ENCODE measurements around the gene GRIA1. TPM values are rescaled to one million over a fixed set of nuclear protein-coding genes. Genes with fewer than 3 reads are reported as not detected.

The GRIA1 gene
- total RNA-seq, 3 donors from 2014 or later = 0.33 to 0.88 TPM; not detected in 1

DNA sequence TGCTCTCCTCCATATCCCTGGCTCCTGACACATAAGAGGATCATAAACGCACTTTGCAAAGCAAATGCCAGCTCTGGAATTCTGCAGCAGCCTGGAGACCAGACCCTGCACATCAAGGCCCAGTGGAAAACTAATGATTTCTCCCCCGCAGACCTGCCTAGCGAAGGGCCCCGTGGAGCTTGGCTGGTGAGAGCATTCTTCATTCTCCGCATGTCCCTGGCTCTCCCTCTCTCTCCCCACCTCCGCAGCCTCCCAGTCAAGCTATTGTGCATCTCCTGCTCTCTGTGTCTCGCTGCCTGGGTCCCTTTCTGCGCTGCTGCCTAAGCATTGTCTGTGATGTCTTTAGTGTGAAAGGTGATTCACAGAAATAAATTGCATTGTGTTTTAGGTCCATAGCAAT lies 46.7 kb downstream of the GRIA1 start:
- H3K9me3 ChIP-seq = no peaks in the 10 kb centered on the region
- no peak overlapping the region for H3K27ac ChIP-seq
- DNase-seq (ENCODE audit: low spot score in 2 of 2) = no peak
- intact Hi-C loops (cut with DNase I; ENCODE audit: low total_unique reads) = no loop called here
- no peak overlapping the region for H3K4me3 ChIP-seq
- no peaks in the 10 kb centered on the region for H3K4me1 ChIP-seq
- no peaks in the 10 kb centered on the region for H3K36me3 ChIP-seq
- no peaks in the 10 kb centered on the region for H3K27me3 ChIP-seq
- no peak for TF ChIP-seq CTCF (IDR thresholded peaks at IDR 0.05)
- no peak for TF ChIP-seq POLR2AphosphoS5 (IDR thresholded peaks at IDR 0.05)
- no peak for TF ChIP-seq POLR2A (IDR thresholded peaks at IDR 0.05)

DNA sequence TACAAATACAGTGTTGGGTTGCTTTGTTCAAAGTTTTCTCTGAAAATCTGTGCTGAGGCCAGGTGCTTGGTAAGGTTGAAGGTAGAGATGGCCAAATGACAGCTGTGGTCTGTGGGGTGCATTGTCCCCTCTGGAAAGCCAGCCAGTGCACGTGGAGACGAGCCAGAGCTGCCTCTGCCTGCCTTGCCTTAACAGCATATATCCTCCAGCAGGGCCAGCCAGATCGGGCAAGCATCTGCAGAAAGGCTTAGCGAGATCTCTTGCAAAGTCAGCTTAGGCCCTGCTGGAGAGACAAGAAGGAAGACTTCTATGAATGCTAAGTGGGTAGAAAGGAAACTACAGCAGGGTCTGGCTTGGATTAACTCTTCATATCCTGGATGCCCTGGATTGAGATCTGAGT lies 49.5 kb downstream of the GRIA1 start:
- intact Hi-C loops (cut with DNase I; ENCODE audit: low total_unique reads) = no loop called here
- no peak overlapping the region for H3K4me3 ChIP-seq
- H3K9me3 ChIP-seq = no peaks in the 10 kb centered on the region
- TF ChIP-seq CTCF (IDR thresholded peaks at IDR 0.05) (no peak), POLR2AphosphoS5 (IDR thresholded peaks at IDR 0.05) (no peak)
- no peaks in the 10 kb centered on the region for H3K36me3 ChIP-seq
- no peaks in the 10 kb centered on the region for H3K4me1 ChIP-seq
- H3K27ac ChIP-seq = no peak overlapping the region
- H3K27me3 ChIP-seq = no peaks in the 10 kb centered on the region
- DNase-seq (ENCODE audit: low spot score in 2 of 2) = no peak

GRCh38 chr5:153542536-153542935 lies 52.1 kb downstream of the GRIA1 start:
- intact Hi-C loops (cut with DNase I; ENCODE audit: low total_unique reads) = no loop called here
- H3K27ac ChIP-seq = no peak overlapping the region
- H3K4me1 ChIP-seq = no peaks in the 10 kb centered on the region
- no peak for DNase-seq (ENCODE audit: low spot score in 2 of 2)
- H3K27me3 ChIP-seq = no peaks in the 10 kb centered on the region
- H3K4me3 ChIP-seq = no peak overlapping the region
- no peaks in the 10 kb centered on the region for H3K9me3 ChIP-seq
- TF ChIP-seq POLR2AphosphoS5 (IDR thresholded peaks at IDR 0.05) = no peak
- no peak for TF ChIP-seq CTCF (IDR thresholded peaks at IDR 0.05)
- no peak for TF ChIP-seq POLR2A (IDR thresholded peaks at IDR 0.05)
- no peaks in the 10 kb centered on the region for H3K36me3 ChIP-seq

DNA sequence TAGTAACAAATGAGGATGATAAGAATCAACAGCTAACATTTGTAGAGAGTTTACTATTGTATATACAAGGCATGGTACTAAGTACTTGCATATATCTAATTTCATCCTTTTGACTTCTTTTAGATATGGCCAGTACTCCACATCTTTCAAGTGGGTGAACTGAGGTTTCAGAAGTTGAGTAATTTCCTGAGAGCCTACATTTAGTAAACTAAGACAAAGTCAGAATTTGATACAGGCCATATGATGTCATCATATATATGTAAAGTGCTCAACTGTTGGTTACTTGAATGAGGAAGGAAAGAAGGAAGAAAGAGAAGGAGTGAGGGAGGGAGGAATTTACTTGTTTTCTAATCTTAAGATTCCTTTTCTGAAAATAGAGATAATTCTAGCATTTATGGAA lies 52.8 kb downstream of the GRIA1 start:
- Histone ChIP-seq H3K27ac (no peak overlapping the region), H3K4me1 (no peaks in the 10 kb centered on the region), H3K27me3 (no peaks in the 10 kb centered on the region), H3K4me3 (no peak overlapping the region), H3K9me3 (no peaks in the 10 kb centered on the region), H3K36me3 (no peaks in the 10 kb centered on the region)
- intact Hi-C loops (cut with DNase I; ENCODE audit: low total_unique reads) = no loop called here
- no peak for TF ChIP-seq CTCF (IDR thresholded peaks at IDR 0.05)
- TF ChIP-seq POLR2AphosphoS5 (IDR thresholded peaks at IDR 0.05) = no peak
- TF ChIP-seq POLR2A (IDR thresholded peaks at IDR 0.05) = no peak
- no peak for DNase-seq (ENCODE audit: low spot score in 2 of 2)

DNA sequence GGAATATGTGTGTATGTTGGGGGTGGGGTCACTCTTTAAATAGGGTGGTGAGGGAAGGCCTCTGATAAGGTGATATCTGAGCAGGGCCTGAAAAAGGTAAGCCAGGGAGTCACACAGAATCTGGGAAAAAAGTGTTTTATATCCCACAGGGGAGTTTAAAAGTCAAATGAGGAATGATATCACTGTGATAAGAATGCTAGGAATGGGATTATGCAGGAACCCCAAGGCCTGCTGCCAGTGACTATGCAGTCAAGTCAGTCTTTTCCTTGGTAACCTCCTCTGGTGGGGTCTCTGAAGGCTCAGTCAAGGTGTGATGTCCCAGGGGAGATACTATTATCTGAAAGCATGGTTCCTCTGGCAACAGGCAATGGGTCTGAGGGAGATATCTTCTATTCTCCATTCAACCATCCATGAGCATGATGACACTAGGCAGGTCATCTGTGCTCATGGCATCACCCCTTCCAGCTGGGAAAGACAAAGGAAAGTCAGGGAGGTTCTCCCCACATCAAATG lies 53.5 kb downstream of the GRIA1 start:
- Histone ChIP-seq H3K4me3 (no peak overlapping the region), H3K9me3 (no peaks in the 10 kb centered on the region), H3K4me1 (no peaks in the 10 kb centered on the region), H3K36me3 (no peaks in the 10 kb centered on the region), H3K27ac (no peak overlapping the region), H3K27me3 (no peaks in the 10 kb centered on the region)
- TF ChIP-seq POLR2AphosphoS5 (IDR thresholded peaks at IDR 0.05) (no peak), POLR2A (IDR thresholded peaks at IDR 0.05) (no peak), CTCF (IDR thresholded peaks at IDR 0.05) (no peak)
- no peak for DNase-seq (ENCODE audit: low spot score in 2 of 2)
- intact Hi-C loops (cut with DNase I; ENCODE audit: low total_unique reads) = no loop called here

Data from breast epithelium (tissue), 4 donors.